Astrocyte (in vitro differentiated cells and primary cell): ENCODE measurements around the gene ZNF280C.

Experiments
- CTCF ChIP-seq: IDR thresholded peaks from 2 replicates; pipeline ENCODE4 v1.5.1; 2011; ENCODE audit warnings: low read depth, mild to moderate bottlenecking, inconsistent platforms, low read length, moderate library complexity; ENCODE audit not compliant: insufficient read depth
- EZH2 ChIP-seq: IDR thresholded peaks from 2 replicates; pipeline ENCODE4 v1.6.1; 2012; ENCODE audit warnings: mild to moderate bottlenecking, low read length, inconsistent platforms; ENCODE audit not compliant: insufficient read depth

GRCh38 chrX:130179170-130179569, 89.5 kb downstream of the ZNF280C start:
- no peak for TF ChIP-seq CTCF
- no peak for TF ChIP-seq EZH2
